Renal cortex interstitium (tissue), 11 donors: ENCODE measurements around the gene AGBL3. TPM values are rescaled to one million over a fixed set of nuclear protein-coding genes. Genes with fewer than 3 reads are reported as not detected.
"Not testable (repeated sequence)": the region's sequence is repeated elsewhere in the genome, so short reads cannot be mapped to it uniquely, and the experiment has no call there.

Experiments
- DNase-seq, 11 donors: peaks; one replicate each; pipeline ENCODE4 v3.0.0-alpha.2; 2013; ENCODE audit warnings: low read depth in 9 of 11, low spot score in 4 of 11; ENCODE audit errors: extremely low read depth in 1 of 11
- polyA plus RNA-seq, 3 donors: library from polyadenylated mRNA; unstranded; fragments of 120-200 nt; gene quantifications; one replicate each; pipeline ENCODE4 v1.2.1, GENCODE V29; 2013; ENCODE audit not compliant: insufficient read length in 3 of 3

Gene AGBL3
- polyA plus RNA-seq, 3 donors, result 9.1 to 21.3 (median 10.4) TPM

- peak in 1 of 11 donors; percentile 33 for DNase-seq
Measured at GRCh38 chr7:134954197-134955082, 31.9 kb upstream of the AGBL3 start.

GRCh38 chr7:134957005-134957404, 29.3 kb upstream of the AGBL3 start:
- no peak for DNase-seq

DNA sequence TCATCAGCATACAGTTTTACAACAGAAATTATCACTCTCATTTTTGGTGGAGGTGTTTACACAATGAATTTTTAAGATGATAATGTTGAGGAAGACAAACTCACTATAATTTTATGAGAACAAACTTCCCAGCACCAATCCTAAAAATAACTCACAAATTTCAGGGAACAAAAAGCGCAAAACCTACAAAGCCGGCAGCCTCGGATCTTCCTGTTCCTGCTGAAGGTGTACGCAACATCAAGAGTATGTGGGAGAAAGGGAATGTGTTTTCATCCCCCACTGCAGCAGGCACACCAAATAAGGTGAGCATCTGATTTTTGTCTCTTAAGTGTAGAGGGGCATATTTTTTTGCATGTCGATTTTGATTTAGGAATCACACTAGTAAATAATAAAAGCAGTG, 26.5 kb upstream of the AGBL3 start:
- no peak for DNase-seq

- no peak for DNase-seq
Measured at GRCh38 chr7:134962270-134962780, 24.0 kb upstream of the AGBL3 start.

DNA sequence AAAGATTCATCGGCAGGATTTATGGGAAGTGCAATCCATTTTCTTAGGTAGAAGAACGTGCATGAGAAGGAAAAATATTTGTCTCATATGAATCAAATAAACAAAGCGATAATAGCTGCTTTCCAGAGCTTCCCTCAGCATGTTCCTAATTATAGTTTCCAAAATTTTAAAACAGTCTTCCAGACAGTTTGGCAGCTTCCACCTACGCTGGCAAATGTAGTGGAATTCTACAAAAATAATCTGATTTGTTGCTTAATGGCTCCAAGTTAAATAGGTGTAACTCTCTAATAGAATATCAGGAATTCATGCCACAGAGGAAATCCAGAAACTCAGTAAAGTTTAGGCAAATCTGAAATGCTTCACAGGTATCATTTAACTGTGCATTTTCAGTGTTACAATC, 23.3 kb upstream of the AGBL3 start:
- no peak for DNase-seq

DNA sequence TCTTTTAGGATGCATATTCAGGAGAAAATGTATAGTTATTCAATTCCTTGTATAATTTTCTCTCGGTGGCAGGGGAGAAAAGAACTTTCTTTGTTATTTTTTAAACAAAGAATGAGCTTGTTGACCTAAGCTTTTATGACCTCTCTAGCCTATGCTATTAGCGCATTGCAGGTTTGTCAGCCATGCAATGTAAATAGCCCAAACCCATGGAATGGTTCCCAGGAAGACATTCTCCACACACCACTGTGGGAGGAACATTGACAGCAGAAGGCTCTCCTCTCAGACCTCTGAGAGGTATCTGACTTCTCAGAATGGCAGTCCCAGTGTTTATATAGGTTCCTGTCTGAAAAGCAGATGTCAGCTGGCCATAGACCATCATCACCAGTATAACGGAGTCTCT, 19.6 kb upstream of the AGBL3 start:
- no peak for DNase-seq

- no peak for DNase-seq
Measured at GRCh38 chr7:134968110-134968509, 18.2 kb upstream of the AGBL3 start.

DNA sequence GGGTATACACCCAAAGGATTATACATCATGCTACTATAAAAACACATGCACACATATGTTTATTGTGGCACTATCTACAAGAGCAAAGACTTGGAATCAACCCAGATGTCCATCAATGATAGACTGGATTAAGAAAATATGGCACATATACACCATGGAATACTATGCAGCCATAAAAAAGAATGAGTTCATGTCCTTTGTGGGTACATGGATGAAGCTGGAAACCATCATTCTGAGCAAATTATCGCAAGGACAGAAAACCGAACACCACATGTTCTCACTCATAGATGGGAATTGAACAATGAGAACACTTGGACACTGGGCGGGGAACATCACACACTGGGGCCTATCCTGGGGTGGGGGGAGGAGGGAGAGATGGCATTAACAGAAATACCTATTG, 4.7 kb upstream of the AGBL3 start:
- not testable (repeated sequence) for DNase-seq

DNA sequence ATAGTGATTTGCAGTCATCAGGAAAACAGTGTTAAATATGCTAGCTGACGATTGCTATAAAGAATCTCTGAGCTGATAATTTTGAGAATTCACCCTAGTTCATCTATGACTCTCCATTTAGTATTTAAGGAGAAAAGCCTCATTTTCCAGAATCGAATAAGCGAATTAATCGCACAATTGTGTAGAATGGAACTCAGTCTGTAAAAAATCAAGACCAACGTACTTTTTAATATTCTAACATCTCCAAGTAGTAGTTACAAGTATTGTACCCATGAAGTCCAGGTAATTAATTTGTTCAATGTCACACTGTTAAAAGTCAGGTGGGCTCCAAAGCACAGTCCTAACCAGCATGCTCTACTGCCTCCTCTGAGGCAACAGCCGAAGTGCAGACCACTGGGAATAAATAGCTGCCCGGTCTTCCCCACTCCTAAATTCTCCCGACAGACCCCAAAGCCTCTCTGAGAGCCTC, 380 bp upstream of the AGBL3 start:
- no peak for DNase-seq

GRCh38 chr7:134988161-134988560, 1.9 kb downstream of the AGBL3 start:
- DNase-seq, result no peak

DNA sequence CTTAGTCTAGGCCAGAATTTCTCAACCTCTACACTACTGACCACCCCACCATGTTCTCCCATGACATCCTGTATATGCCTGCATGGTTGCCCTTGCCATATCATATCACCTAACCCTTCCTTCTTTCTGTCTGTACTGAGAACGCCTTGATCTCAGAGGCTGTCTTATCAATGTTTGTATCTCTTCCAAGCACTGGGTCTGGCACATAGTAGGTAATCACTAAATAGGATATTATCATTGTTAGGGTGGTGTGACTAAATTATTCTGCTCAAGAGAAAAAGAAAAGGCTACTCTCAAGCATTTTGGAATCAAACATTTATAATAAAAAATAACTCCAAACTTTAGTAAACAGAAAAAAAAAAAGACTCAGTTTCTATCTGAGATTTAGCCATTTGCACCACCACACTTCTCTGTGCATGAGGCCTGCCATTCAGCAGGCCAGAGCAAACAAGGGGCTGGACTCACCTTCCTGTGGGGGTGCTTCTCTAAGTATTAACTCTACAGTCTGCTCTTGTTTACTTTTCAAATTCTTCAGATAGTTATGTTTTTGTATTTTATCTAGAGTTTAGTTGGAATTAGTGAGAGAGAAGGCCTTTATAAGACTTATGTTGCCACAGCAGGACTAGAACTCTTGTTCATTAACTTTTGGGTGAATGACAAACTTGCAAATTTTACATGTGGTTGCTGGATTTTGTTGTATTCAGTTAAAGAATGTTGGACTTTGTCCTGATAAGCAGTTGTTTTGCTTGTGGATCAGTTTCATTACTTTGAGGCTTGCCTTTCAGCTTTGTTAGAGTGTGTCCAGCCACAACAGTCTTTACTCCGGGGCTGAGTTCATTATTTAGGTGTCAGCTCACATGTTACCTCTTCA, 5.4 kb downstream of the AGBL3 start:
- peak in 1 of 11 donors; percentile 39 for DNase-seq

DNA sequence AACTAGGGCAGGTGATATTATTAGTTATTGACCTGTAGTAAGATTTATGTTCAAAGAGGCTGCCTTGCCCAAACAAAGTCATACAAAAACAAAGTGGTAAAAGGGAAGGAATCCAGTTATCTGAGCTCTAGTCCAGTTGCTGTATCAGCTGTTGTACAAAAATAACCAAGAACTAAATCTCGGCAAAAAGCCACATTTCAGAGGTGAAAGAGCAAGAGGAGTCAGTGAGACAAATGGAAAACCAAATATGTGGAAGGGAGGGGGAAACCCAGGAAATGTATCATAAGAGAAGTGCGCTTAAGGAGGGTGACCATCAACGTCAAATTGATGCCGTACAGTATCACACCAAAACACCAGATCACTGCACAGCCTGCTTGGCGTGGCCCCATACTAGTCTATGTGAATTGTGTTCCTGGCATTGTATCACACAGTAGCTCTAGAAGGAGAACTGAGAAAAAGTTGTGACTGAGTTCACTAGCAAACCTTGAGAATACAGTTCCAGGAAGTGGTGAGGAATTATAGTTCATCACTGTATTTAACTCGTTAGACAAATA, 6.4 kb downstream of the AGBL3 start:
- no peak for DNase-seq

DNA sequence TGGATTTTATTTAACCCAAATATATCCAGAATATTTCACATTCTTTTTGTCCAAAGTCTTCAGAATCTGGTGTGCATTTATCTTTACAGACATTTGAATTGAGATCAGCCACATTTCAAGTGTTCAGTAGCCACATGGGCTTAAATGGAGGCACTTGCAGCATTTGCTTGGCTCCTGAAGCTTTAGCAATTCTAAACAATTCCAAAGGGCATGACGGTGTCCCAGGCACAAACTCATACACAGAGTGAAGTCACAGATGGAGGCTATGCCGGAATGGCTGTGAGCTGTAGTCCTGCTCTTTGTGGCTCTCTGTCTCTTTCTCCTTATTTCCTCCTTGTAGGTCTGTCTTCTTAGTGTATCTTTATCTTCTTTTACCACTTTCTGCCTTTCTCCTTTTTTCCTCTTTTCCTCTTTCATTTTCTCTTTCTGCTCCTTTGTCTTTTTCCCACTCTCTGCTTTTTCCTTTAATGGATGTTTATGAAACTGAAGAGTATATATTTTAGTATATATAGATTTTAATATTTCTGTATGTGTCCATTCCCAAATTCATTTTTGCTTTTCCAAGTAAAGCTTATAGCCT, 7.7 kb downstream of the AGBL3 start:
- no peak for DNase-seq

- DNase-seq, result no peak
Measured at GRCh38 chr7:134995239-134996096, 9.2 kb downstream of the AGBL3 start.

GRCh38 chr7:134996097-134996550, 9.8 kb downstream of the AGBL3 start:
- peak in 7 of 11 donors; percentile 29 to 64 (median 41) for DNase-seq

- no peak for DNase-seq
Measured at GRCh38 chr7:134997214-134997885, 11.0 kb downstream of the AGBL3 start.

GRCh38 chr7:134999136-134999535, 12.8 kb downstream of the AGBL3 start:
- DNase-seq, result no peak
